HepG2 (cell line): ENCODE data around the gene ITPRIP. TPM values are rescaled to one million over a fixed set of nuclear protein-coding genes. Genes with fewer than 3 reads are reported as not detected.

Source experiments
- ATAC-seq: fragments of 200-7000 bp; cut with Tn5 transposase; 3 replicates; pipeline ENCODE4 v1.9.1; 2020; ENCODE audit warnings: mild to moderate bottlenecking, moderate library complexity
- BruUV-seq: library from RNA; stranded (reverse); fragments of 400-500 nt; replicated peaks from 2 replicates; lab custom pipeline; 2021; lab: Mats Ljungman, UMichigan
- CTCF ChIA-PET: fragments of 300-600 bp; formaldehyde crosslinking; extraction: SDS; loops from one replicate; lab custom pipeline; 2021; ENCODE audit warnings: low total read pairs, inconsistent platforms, low intra/inter-chr PET ratio; lab: Yijun Ruan, JAX
- POLR2A ChIA-PET: fragments of 350-600 bp; sonication (Branson Sonifier 250); formaldehyde crosslinking; loops from one replicate; lab custom pipeline; 2020; ENCODE audit warnings: antibody characterized with exemption, inconsistent platforms; lab: Yijun Ruan, JAX
- DNase-seq: peaks from one replicate; pipeline ENCODE4 v3.0.0-alpha.2; 2015; ENCODE audit warnings: low spot score
- FAIRE-seq: peaks from 3 replicates; lab custom pipeline; 2011; peaks lifted over from hg19 to GRCh38; lab: Jason Lieb, UNC
- H2AFZ ChIP-seq: one replicate; pipeline ENCODE4 v1.6.1; 2011; ENCODE audit warnings: low read length, inconsistent platforms
- H3K27ac ChIP-seq: fragments of 300-600 bp; 3 replicates; pipeline ENCODE4 v1.8.0; 2011; ENCODE audit warnings: mixed run types, mild to moderate bottlenecking, mixed read lengths, low read length, inconsistent platforms; ENCODE audit not compliant: insufficient read depth; ENCODE audit errors: extremely low read length
- H3K27me3 ChIP-seq, 2 experiments: fragments of 200-600 bp in 1 of 2; 2 replicates in 1 of 2; 3 replicates in 1 of 2; pipeline versions ENCODE4 v1.6.0 to v1.8.0; 2011; ENCODE audit warnings: low read length in 2 of 2, mild to moderate bottlenecking in 2 of 2, moderate library complexity in 2 of 2, inconsistent platforms in 1 of 2; ENCODE audit not compliant: insufficient read depth in 2 of 2, control insufficient read depth in 1 of 2
- H3K36me3 ChIP-seq, 2 experiments: fragments of 200-600 bp in 1 of 2; replicated peaks in 1 of 2; 2 replicates in 1 of 2; 3 replicates in 1 of 2; pipeline versions ENCODE4 v1.5.1 to v1.8.0; 2011; ENCODE audit warnings: low read length in 2 of 2, inconsistent platforms in 1 of 2; ENCODE audit not compliant: insufficient read depth in 2 of 2, control insufficient read depth in 1 of 2
- H3K4me1 ChIP-seq: 2 replicates; pipeline ENCODE4 v1.5.1; 2012; ENCODE audit warnings: low read length, inconsistent platforms; ENCODE audit not compliant: insufficient read depth
- H3K4me2 ChIP-seq: 2 replicates; pipeline ENCODE4 v1.6.0; 2011; ENCODE audit warnings: low read depth, low read length, inconsistent platforms
- H3K4me3 ChIP-seq, 3 experiments: fragments of 200-600 bp in 1 of 3; sonication (generic), shearing (Covaris generic) in 1 of 3; replicated peaks in 1 of 3; 2 replicates each; pipeline ENCODE4 v1.5.1; 2011 to 2016; ENCODE audit warnings: low read length in 3 of 3, inconsistent platforms in 2 of 3, low read depth in 2 of 3, mild to moderate bottlenecking in 2 of 3, control low read depth in 1 of 3, mixed read lengths in 1 of 3; ENCODE audit not compliant: insufficient read depth in 1 of 3
- H3K79me2 ChIP-seq: one replicate; pipeline ENCODE4 v1.6.1; 2011; ENCODE audit warnings: low read length, inconsistent platforms; ENCODE audit not compliant: insufficient read depth
- H3K9ac ChIP-seq: 2 replicates; pipeline ENCODE4 v1.6.0; 2011; ENCODE audit warnings: mild to moderate bottlenecking, low read depth, low read length, inconsistent platforms; ENCODE audit not compliant: insufficient read depth
- H3K9me3 ChIP-seq: 2 replicates; pipeline ENCODE4 v1.5.1; 2012; ENCODE audit warnings: mild to moderate bottlenecking, low read length
- H4K20me1 ChIP-seq: 2 replicates; pipeline ENCODE4 v1.6.0; 2011; ENCODE audit warnings: inconsistent platforms, mild to moderate bottlenecking, low read length, moderate library complexity; ENCODE audit not compliant: insufficient read depth
- ARID3A ChIP-seq: IDR thresholded peaks from 2 replicates; pipeline ENCODE4 v1.6.1; 2012; ENCODE audit warnings: low read depth, low read length, improper control_type of control experiment
- EZH2 ChIP-seq: conservative IDR thresholded peaks from 2 replicates; pipeline ENCODE4 v1.6.1; 2012; ENCODE audit warnings: mild to moderate bottlenecking, low read depth, low read length, moderate library complexity
- HNRNPUL1 ChIP-seq: fragments of 200-400 bp; formaldehyde crosslinking; IDR thresholded peaks from 2 replicates; pipeline ENCODE4 v1.6.1; 2017; ENCODE audit warnings: low read depth, mild to moderate bottlenecking, low read length, moderate library complexity
- MEF2D ChIP-seq: sonication (generic); formaldehyde crosslinking; IDR thresholded peaks from 2 replicates; pipeline ENCODE4 v1.5.1; 2020; ENCODE audit warnings: mild to moderate bottlenecking, missing genetic modification reagents
- SMARCC2 ChIP-seq: fragments of 450-650 bp; IDR thresholded peaks from 2 replicates; pipeline ENCODE4 v1.6.1; 2017; ENCODE audit warnings: antibody characterized with exemption, mild to moderate bottlenecking
- SSRP1 ChIP-seq: IDR thresholded peaks from 2 replicates; pipeline ENCODE4 v1.6.1; 2016; ENCODE audit warnings: control low read depth
- ZNF333 ChIP-seq: sonication (generic); formaldehyde crosslinking; IDR thresholded peaks from 2 replicates; pipeline ENCODE4 v1.4.0; 2020; ENCODE audit warnings: mild to moderate bottlenecking, missing genetic modification reagents, borderline replicate concordance
- ZNF446 ChIP-seq: sonication (generic); formaldehyde crosslinking; IDR thresholded peaks from 2 replicates; pipeline ENCODE4 v1.5.0; 2020; ENCODE audit warnings: mild to moderate bottlenecking, missing genetic modification reagents
- ZNF451 ChIP-seq: sonication (generic); formaldehyde crosslinking; IDR thresholded peaks from 2 replicates; pipeline ENCODE4 v1.5.0; 2020; ENCODE audit warnings: mild to moderate bottlenecking, missing genetic modification reagents
- ZNF570 ChIP-seq: sonication (generic); formaldehyde crosslinking; IDR thresholded peaks from 2 replicates; pipeline ENCODE4 v1.4.0; 2020; ENCODE audit warnings: mild to moderate bottlenecking, missing genetic modification reagents, borderline replicate concordance
- WGBS: methylation state at CpG from one replicate; pipeline ENCODE4 v1.1.6; 2017; ENCODE audit warnings: low lambda C conversion rate; 5-methylcytosine and 5-hydroxymethylcytosine counted together
- in situ Hi-C: cut with HindIII; loops from 2 replicates; pipeline ENCODE4 v1.10.0; 2017; ENCODE audit warnings: low pct_unique_long_range_greater_than_20kb; ENCODE audit not compliant: extremely low pct_ligation_motif_present
- intact Hi-C: fragments of 100-400 bp; cut with micrococcal nuclease; formaldehyde crosslinking; loops from one replicate; pipeline ENCODE4 v1.10.0; 2022; ENCODE audit not compliant: unreplicated experiment
- polyA plus RNA-seq, 8 experiments: library from polyadenylated mRNA; depleted of rRNA in 3 of 8; stranded (reverse) in 7 of 8; unstranded in 1 of 8; fragments of >200 nt; fragmentation: Illumina TruSeq in 4 of 8; extraction: Trizol in 4 of 8; gene quantifications; 2 replicates each; pipeline versions ENCODE4 v1.2.1 to v1.2.3, GENCODE V29; 2011 to 2016; ENCODE audit warnings: low read depth in 4 of 8, missing spikeins in 1 of 8, mixed read lengths in 1 of 8; ENCODE audit not compliant: insufficient read depth in 1 of 8
- total RNA-seq, 5 experiments: library from RNA; depleted of rRNA; stranded (reverse); fragments of >200 nt; fragmentation: Illumina TruSeq; extraction: Trizol; gene quantifications; 2 replicates each; pipeline ENCODE4 v1.2.3, GENCODE V29; 2016; ENCODE audit warnings: low read depth in 1 of 5

The ITPRIP gene
- total and polyA plus RNA-seq, 2 of the 13 experiments (the other 11 are each of a cell fraction or from before 2014, with no cell fraction given), result 1.00 to 2.8 TPM

GRCh38 chr10:104268405-104268712 lies 69.9 kb downstream of the ITPRIP start:
- H2AFZ ChIP-seq, result no peak overlapping the region
- H3K27ac ChIP-seq, result no peak overlapping the region
- H3K4me1 ChIP-seq, result peaks cover 23% of the 10 kb centered on the region
- H3K9me3 ChIP-seq, result no peaks in the 10 kb centered on the region
- no peak overlapping the region for H3K4me3 ChIP-seq
- WGBS, result 97% methylated on average over 10 of the region's 10 CpGs
- ChIA-PET POLR2A (no interaction called here), CTCF (no interaction called here)
- no peak overlapping the region for H3K4me2 ChIP-seq
- H3K27me3 ChIP-seq, result no peaks in the 10 kb centered on the region
- ATAC-seq, result no peak; the same call in 2 of the 3 replicates
- H3K36me3 ChIP-seq, result peaks cover 13 to 57% of the 10 kb centered on the region in 2 experiments
- BruUV-seq, result no TSS peak
- peaks cover 6% of the 10 kb centered on the region; the same call in 1 of the 2 replicates for H4K20me1 ChIP-seq
- H3K79me2 ChIP-seq, result no peaks in the 10 kb centered on the region
- intact Hi-C loops (no loop called here), in situ Hi-C loops (no loop called here)
- DNase-seq, result no peak
- no peak overlapping the region for H3K9ac ChIP-seq
- no peak for FAIRE-seq
- no peak for TF ChIP-seq ZNF333 (CRISPR knock-in tag)
- no peak for TF ChIP-seq SMARCC2
- TF ChIP-seq EZH2, result no peak
- TF ChIP-seq ZNF446, result no peak
- no peak for TF ChIP-seq ZNF570 (CRISPR knock-in tag)
- no peak for TF ChIP-seq ZNF451 (CRISPR knock-in tag)
- no peak for TF ChIP-seq HNRNPUL1
- TF ChIP-seq MEF2D, result no peak

GRCh38 chr10:104267721-104268404 lies 70.4 kb downstream of the ITPRIP start:
- no peaks in the 10 kb centered on the region for H3K27me3 ChIP-seq
- over 99% methylated on average over 14 of the region's 14 CpGs for WGBS
- ChIA-PET CTCF (no interaction called here), POLR2A (no interaction called here)
- H3K9me3 ChIP-seq, result no peaks in the 10 kb centered on the region
- TF ChIP-seq SSRP1, result 0 out of 2 replicates have a peak, but pooled peaks have one; percentile 12
- TF ChIP-seq ARID3A, result no peak
- ATAC-seq (no peak), DNase-seq (no peak), FAIRE-seq (no peak)
- H3K79me2 ChIP-seq, result no peaks in the 10 kb centered on the region
- BruUV-seq, result no TSS peak
- no peak overlapping the region for H3K9ac ChIP-seq
- H3K4me3 ChIP-seq, result no peak overlapping the region
- H3K36me3 ChIP-seq, result peaks cover 13 to 62% of the 10 kb centered on the region in 2 experiments
- no peak overlapping the region for H3K4me2 ChIP-seq
- H2AFZ ChIP-seq, result no peak overlapping the region
- peaks cover 6% of the 10 kb centered on the region; the same call in 1 of the 2 replicates for H4K20me1 ChIP-seq
- no peak overlapping the region for H3K27ac ChIP-seq
- in situ Hi-C loops, result no loop called here
- intact Hi-C loops, result no loop called here
- peaks cover 27% of the 10 kb centered on the region for H3K4me1 ChIP-seq
